ENCODE measurements around the gene SLC35D3.
"Not testable (repeated sequence)": the region's sequence is repeated elsewhere in the genome, so short reads cannot be mapped to it uniquely, and the experiment has no call there.

SLC35D3 gene

GRCh38 chr6:136923116-136923953 is 1.2 kb downstream of the SLC35D3 start:
- DNase-seq: no peak

- DNase-seq: no peak
Observed at GRCh38 chr6:136923954-136924673, 2.0 kb downstream of the SLC35D3 start.

GRCh38 chr6:136926383-136926782 is 4.3 kb downstream of the SLC35D3 start:
- no peak for DNase-seq

- DNase-seq: no peak
Observed at GRCh38 chr6:136927292-136927691, 5.2 kb downstream of the SLC35D3 start.

- DNase-seq: no peak
Observed at GRCh38 chr6:136930528-136930927, 8.4 kb downstream of the SLC35D3 start.

- no peak for DNase-seq
Observed at GRCh38 chr6:136932599-136932998, 10.5 kb downstream of the SLC35D3 start.

- DNase-seq: no peak
Observed at GRCh38 chr6:136945072-136945471, 23.0 kb downstream of the SLC35D3 start.

- no peak for DNase-seq
Observed at GRCh38 chr6:136945711-136946121, 23.6 kb downstream of the SLC35D3 start.

- no peak for DNase-seq
Observed at GRCh38 chr6:136947037-136947436, 24.9 kb downstream of the SLC35D3 start.

- DNase-seq: not testable (repeated sequence)
Observed at GRCh38 chr6:136949957-136950356, 27.9 kb downstream of the SLC35D3 start.

GRCh38 chr6:136950436-136951126 is 28.5 kb downstream of the SLC35D3 start:
- no peak for DNase-seq

GRCh38 chr6:136952714-136953260 is 30.7 kb downstream of the SLC35D3 start:
- peak; percentile 59 for DNase-seq

- DNase-seq: no peak
Observed at GRCh38 chr6:136955123-136955522, 33.0 kb downstream of the SLC35D3 start.

GRCh38 chr6:136956590-136957544 is 34.8 kb downstream of the SLC35D3 start:
- DNase-seq: peak; percentile 76

- no peak for DNase-seq
Observed at GRCh38 chr6:136958168-136958567, 36.1 kb downstream of the SLC35D3 start.

- DNase-seq: peak; percentile 87
Observed at GRCh38 chr6:136959471-136959891, 37.4 kb downstream of the SLC35D3 start.

GRCh38 chr6:136959935-136960334 is 37.8 kb downstream of the SLC35D3 start:
- DNase-seq: not testable (repeated sequence)

GRCh38 chr6:136960781-136961180 is 38.7 kb downstream of the SLC35D3 start:
- DNase-seq: no peak

- no peak for DNase-seq
Observed at GRCh38 chr6:136961848-136962247, 39.7 kb downstream of the SLC35D3 start.

- DNase-seq: peak; percentile 92
Observed at GRCh38 chr6:136962661-136963060, 40.6 kb downstream of the SLC35D3 start.

- peak; percentile 84 for DNase-seq
Observed at GRCh38 chr6:136963259-136963658, 41.2 kb downstream of the SLC35D3 start.

GRCh38 chr6:136964398-136964797 is 42.3 kb downstream of the SLC35D3 start:
- no peak for DNase-seq
